Nephron progenitor cell (in vitro differentiated cells): ENCODE results near the gene NPAS3.

Experiments used
- DNase-seq: peaks from one replicate; pipeline ENCODE4 v3.0.0; 2021
- H3K27ac Mint-ChIP-seq: 2 replicates; pipeline ENCODE4 v1.8.0; 2021; ENCODE audit warnings: mild to moderate bottlenecking, moderate library complexity, mixed read lengths
- H3K27me3 Mint-ChIP-seq: 2 replicates; pipeline ENCODE4 v1.8.0; 2021; ENCODE audit warnings: mild to moderate bottlenecking, low read depth, mixed read lengths; ENCODE audit not compliant: poor library complexity
- H3K36me3 Mint-ChIP-seq: 2 replicates; pipeline ENCODE4 v1.8.0; 2021; ENCODE audit warnings: low read depth, mixed read lengths
- H3K4me1 Mint-ChIP-seq: 2 replicates; pipeline ENCODE4 v1.8.0; 2021; ENCODE audit warnings: mixed read lengths
- H3K4me3 Mint-ChIP-seq: 2 replicates; pipeline ENCODE4 v1.8.0; 2021; ENCODE audit warnings: mild to moderate bottlenecking, moderate library complexity, mixed read lengths
- H3K9me3 Mint-ChIP-seq: 2 replicates; pipeline ENCODE4 v1.8.0; 2021; ENCODE audit warnings: mild to moderate bottlenecking, moderate library complexity, mixed read lengths
- CTCF ChIP-seq: fragments of 200-600 bp; sonication (generic); IDR thresholded peaks from 2 replicates; pipeline ENCODE4 v1.5.0; 2021; ENCODE audit warnings: antibody characterized with exemption

Gene NPAS3

DNA sequence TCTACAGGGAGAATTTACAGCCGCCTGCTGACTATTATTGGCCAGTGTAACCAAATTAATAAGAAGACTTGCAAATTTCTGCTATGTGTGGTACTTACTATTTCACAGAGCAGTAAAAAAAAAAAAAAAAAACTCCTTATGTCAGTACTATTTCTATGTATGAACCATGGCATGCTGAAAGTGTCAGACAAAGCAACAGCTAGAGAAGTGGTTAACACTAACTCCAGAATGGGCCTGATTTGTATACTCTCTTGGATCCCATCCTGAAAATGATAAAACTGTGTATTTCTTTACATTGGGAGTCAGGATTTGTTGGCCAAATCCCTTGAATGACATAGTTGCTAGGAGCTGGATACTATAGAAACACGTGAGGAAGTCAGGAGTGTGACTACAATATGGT lies 595.4 kb downstream of the NPAS3 start:
- Mint-ChIP-seq H3K4me3 (no peak overlapping the region), H3K9me3 (no peaks in the 10 kb centered on the region)
- TF ChIP-seq CTCF: no peak

GRCh38 chr14:33534632-33535031 lies 596.0 kb downstream of the NPAS3 start:
- Mint-ChIP-seq H3K4me1 (peaks cover 14% of the 10 kb centered on the region), H3K27me3 (peaks cover 5% of the 10 kb centered on the region), H3K36me3 (no peaks in the 10 kb centered on the region), H3K4me3 (no peak overlapping the region), H3K27ac (no peak overlapping the region), H3K9me3 (no peaks in the 10 kb centered on the region)
- DNase-seq: no peak
- no peak for TF ChIP-seq CTCF

More for the DNA sequence above, 595.4 kb downstream of the NPAS3 start:
- Mint-ChIP-seq H3K4me1 (peaks cover 12% of the 10 kb centered on the region), H3K27me3 (peaks cover 4% of the 10 kb centered on the region), H3K36me3 (no peaks in the 10 kb centered on the region), H3K27ac (no peak overlapping the region)
- no peak for DNase-seq

DNA sequence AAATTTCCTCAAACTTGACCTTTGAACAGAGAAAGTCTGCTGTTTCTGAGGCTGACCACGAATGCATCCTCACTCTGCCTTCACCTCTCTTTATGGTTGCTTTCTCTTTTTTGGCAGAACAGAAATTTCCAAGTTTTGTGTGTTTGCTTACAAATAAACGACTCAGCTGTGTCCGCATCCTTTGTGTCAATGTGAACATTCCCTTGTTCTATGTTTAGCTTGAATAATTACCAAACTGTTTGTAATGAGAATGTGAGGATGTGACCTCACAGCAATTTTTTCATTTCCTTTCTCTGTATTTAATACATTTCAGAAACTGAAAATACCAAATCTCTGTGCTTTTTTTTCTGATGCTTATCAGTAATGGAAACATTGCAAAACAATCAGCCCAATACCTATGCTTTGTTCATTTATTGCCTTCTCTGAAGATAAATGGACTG lies 601.3 kb downstream of the NPAS3 start:
- Mint-ChIP-seq H3K4me1 (peaks cover 37% of the 10 kb centered on the region), H3K27ac (no peak overlapping the region), H3K4me3 (no peak overlapping the region), H3K36me3 (no peaks in the 10 kb centered on the region), H3K9me3 (no peaks in the 10 kb centered on the region), H3K27me3 (peaks cover 5% of the 10 kb centered on the region)
- no peak for TF ChIP-seq CTCF
- DNase-seq: no peak

DNA sequence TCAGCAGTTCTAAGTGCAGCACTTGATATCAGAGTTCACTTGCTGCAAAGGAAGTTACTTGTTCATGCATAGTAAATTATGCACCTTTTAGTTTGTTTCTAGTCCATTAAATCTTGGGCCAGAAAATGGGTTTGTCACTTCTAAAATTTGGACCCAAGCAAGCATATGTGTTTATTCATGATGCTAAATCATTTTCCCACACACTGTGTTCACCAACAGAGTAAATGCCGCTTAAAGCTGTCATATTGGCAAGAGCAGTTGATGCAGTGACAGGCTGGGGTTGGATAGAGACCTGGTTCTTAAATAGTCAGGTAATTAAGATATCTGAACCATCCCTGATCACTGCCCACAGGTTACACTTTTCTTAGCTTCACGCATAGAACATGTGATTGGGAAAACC lies 602.5 kb downstream of the NPAS3 start:
- Mint-ChIP-seq H3K36me3 (no peaks in the 10 kb centered on the region), H3K4me1 (peaks cover 37% of the 10 kb centered on the region), H3K4me3 (no peak overlapping the region), H3K27me3 (peaks cover 5% of the 10 kb centered on the region), H3K27ac (no peak overlapping the region), H3K9me3 (no peaks in the 10 kb centered on the region)
- TF ChIP-seq CTCF: no peak
- DNase-seq: no peak

DNA sequence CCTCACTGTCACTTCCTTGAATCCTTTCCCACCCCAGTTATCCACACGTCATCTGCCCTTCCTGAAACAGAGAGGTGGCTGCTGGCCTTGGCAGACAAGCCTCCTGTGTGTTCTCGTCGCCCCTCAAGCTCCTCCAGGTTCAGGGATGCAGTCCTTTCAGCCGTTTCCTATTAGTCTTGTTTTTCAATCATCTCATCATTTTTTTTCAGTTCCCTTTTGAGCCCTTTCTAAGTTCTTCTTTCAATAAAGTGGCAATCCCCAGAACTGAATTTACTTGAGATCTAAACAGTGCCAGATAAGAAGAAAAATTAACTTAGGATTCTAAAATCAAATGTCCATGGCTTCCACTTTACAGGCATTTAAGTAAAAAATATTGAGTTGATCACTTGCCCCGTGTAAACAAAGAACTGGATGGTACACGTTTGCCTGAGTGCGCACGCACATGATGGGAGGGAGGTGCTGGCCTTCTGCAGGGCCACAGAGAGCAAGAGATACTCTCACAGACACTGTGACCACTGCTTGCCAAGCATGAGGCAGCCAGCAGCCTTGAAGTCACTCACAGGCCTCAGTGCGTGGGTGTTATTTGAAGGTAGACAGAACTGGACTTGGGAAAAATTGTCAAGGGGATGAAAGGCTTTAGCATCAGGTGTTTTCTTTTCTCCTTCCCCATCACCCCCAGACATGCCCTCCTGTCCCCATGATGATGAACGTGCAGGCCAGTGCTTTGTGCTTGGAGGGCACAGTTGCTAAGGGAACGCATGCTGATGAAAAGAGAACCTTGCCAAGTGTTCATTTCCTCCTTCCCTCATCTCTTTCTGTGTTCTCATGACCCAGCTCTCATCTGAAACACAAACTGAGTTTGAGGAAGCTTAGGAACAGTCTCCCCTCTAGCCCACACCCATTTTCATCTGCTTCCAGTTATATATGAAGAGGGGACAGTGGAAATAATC lies 603.9 kb downstream of the NPAS3 start:
- Mint-ChIP-seq H3K27me3 (peaks cover 5% of the 10 kb centered on the region), H3K9me3 (no peaks in the 10 kb centered on the region), H3K36me3 (no peaks in the 10 kb centered on the region), H3K27ac (peak overlapping the region; percentile 38), H3K4me1 (peaks cover 37% of the 10 kb centered on the region), H3K4me3 (no peak overlapping the region)
- TF ChIP-seq CTCF: no peak
- no peak for DNase-seq

- Mint-ChIP-seq H3K36me3 (no peaks in the 10 kb centered on the region), H3K27ac (no peak overlapping the region), H3K9me3 (no peaks in the 10 kb centered on the region), H3K4me1 (peaks cover 12% of the 10 kb centered on the region), H3K4me3 (no peak overlapping the region), H3K27me3 (no peaks in the 10 kb centered on the region)
- no peak for DNase-seq
- TF ChIP-seq CTCF: no peak
Observed at GRCh38 chr14:33545696-33546095, 607.0 kb downstream of the NPAS3 start.
